A549 (cell line): ENCODE data around the gene CADM2. TPM values are rescaled to one million over a fixed set of nuclear protein-coding genes. Genes with fewer than 3 reads are reported as not detected.

Experiments used
- ATAC-seq, 2 experiments: fragments of 200-7000 bp in 1 of 2; fragments of >200 bp in 1 of 2; cut with Nextera tagmentation in 1 of 2; cut with Tn5 transposase in 1 of 2; 3 replicates each; pipeline versions ENCODE4 v1.8.0 to v1.9.1; 2018 to 2020; ENCODE audit warnings: mild to moderate bottlenecking in 1 of 2, moderate library complexity in 1 of 2
- CTCF ChIA-PET: fragments of 300-600 bp; sonication (Branson Sonifier 250); formaldehyde crosslinking; extraction: SDS; loops from one replicate; lab custom pipeline; 2021; ENCODE audit warnings: antibody characterized with exemption, inconsistent platforms; lab: Yijun Ruan, JAX
- POLR2A ChIA-PET: fragments of 350-600 bp; formaldehyde crosslinking; extraction: SDS; loops from one replicate; lab custom pipeline; 2021; ENCODE audit warnings: antibody characterized with exemption, inconsistent platforms; lab: Yijun Ruan, JAX
- DNase-seq, 2 experiments: peaks; one replicate each; pipeline versions ENCODE4 v3.0.0 to v3.0.0-alpha.2; 2011 to 2016; ENCODE audit warnings: low read depth in 1 of 2, low spot score in 1 of 2
- FAIRE-seq: peaks from 2 replicates; lab custom pipeline; 2011; peaks lifted over from hg19 to GRCh38; lab: Jason Lieb, UNC
- H3K27ac ChIP-seq, 2 experiments: fragments of >200 bp; sonication (Bioruptor Twin); formaldehyde crosslinking; 3 replicates each; pipeline ENCODE4 v1.5.1; 2016 to 2017
- H3K4me1 ChIP-seq: fragments of >200 bp; sonication (Bioruptor Twin); formaldehyde crosslinking; 3 replicates; pipeline ENCODE4 v1.6.1; 2016
- H3K4me2 ChIP-seq: fragments of >200 bp; sonication (Bioruptor Twin); formaldehyde crosslinking; 3 replicates; pipeline ENCODE4 v1.6.1; 2016
- H3K4me3 ChIP-seq: fragments of >200 bp; sonication (Bioruptor Twin); formaldehyde crosslinking; 3 replicates; pipeline ENCODE4 v1.5.1; 2016
- H3K9me3 ChIP-seq: fragments of >200 bp; sonication (Bioruptor Twin); formaldehyde crosslinking; 3 replicates; pipeline ENCODE4 v1.6.1; 2016
- ATOH8 ChIP-seq: fragments of 250-450 bp; sonication (Bioruptor Pico); IDR thresholded peaks from 2 replicates; pipeline ENCODE4 v1.5.0; 2020; ENCODE audit warnings: low read depth, mild to moderate bottlenecking, moderate library complexity
- BHLHE40 ChIP-seq: IDR thresholded peaks from 2 replicates; pipeline ENCODE4 v1.6.1; 2012; ENCODE audit warnings: low read depth, low read length, inconsistent platforms
- CBX2 ChIP-seq: fragments of 200-600 bp; sonication (generic); IDR thresholded peaks from 2 replicates; pipeline ENCODE4 v1.6.1; 2016; ENCODE audit warnings: low read depth, mild to moderate bottlenecking, borderline replicate concordance
- CBX8 ChIP-seq: fragments of 200-600 bp; sonication (generic); IDR thresholded peaks from 2 replicates; pipeline ENCODE4 v1.6.1; 2016
- CEBPB ChIP-seq, 2 experiments: fragments of >200 bp in 1 of 2; sonication (Bioruptor Twin) in 1 of 2; formaldehyde crosslinking in 1 of 2; IDR thresholded peaks; 2 replicates each; pipeline ENCODE4 v1.6.1; 2012 to 2016
- CHD2 ChIP-seq: fragments of 150-350 bp; IDR thresholded peaks from 2 replicates; pipeline ENCODE4 v1.6.1; 2014; ENCODE audit warnings: low read length; ENCODE audit not compliant: partially characterized antibody
- EHMT2 ChIP-seq: fragments of 200-600 bp; sonication (generic); IDR thresholded peaks from 2 replicates; pipeline ENCODE4 v1.6.1; 2016; ENCODE audit warnings: antibody characterized with exemption, low read depth, mild to moderate bottlenecking, moderate library complexity
- ELK1 ChIP-seq: fragments of 150-350 bp; IDR thresholded peaks from 2 replicates; pipeline ENCODE4 v1.6.1; 2014; ENCODE audit warnings: low read depth, mild to moderate bottlenecking, low read length
- FOSB ChIP-seq: fragments of 250-450 bp; sonication (Bioruptor Pico); IDR thresholded peaks from 2 replicates; pipeline ENCODE4 v1.5.0; 2020; ENCODE audit warnings: mild to moderate bottlenecking, moderate library complexity
- FOSL2 ChIP-seq, 2 experiments: fragments of 450-650 bp in 1 of 2; fragments of >200 bp in 1 of 2; sonication (Bioruptor Twin) in 1 of 2; formaldehyde crosslinking; IDR thresholded peaks; 2 replicates each; pipeline versions ENCODE4 v1.5.0 to v1.6.1; 2016 to 2020; ENCODE audit warnings: mild to moderate bottlenecking in 1 of 2, moderate library complexity in 1 of 2
- FOXS1 ChIP-seq: fragments of 250-450 bp; sonication (Bioruptor Pico); IDR thresholded peaks from 2 replicates; pipeline ENCODE4 v1.5.0; 2020; ENCODE audit warnings: mild to moderate bottlenecking, moderate library complexity
- HDAC2 ChIP-seq: fragments of 200-600 bp; sonication (generic); IDR thresholded peaks from 2 replicates; pipeline ENCODE4 v1.6.1; 2016
- HEYL ChIP-seq: fragments of 250-450 bp; sonication (Bioruptor Pico); IDR thresholded peaks from 2 replicates; pipeline ENCODE4 v1.8.0; 2021; ENCODE audit warnings: mild to moderate bottlenecking, moderate library complexity
- HOXB13 ChIP-seq: fragments of 250-450 bp; sonication (Bioruptor Pico); IDR thresholded peaks from 2 replicates; pipeline ENCODE4 v1.5.0; 2020; ENCODE audit warnings: low read depth, mild to moderate bottlenecking, moderate library complexity
- JUN ChIP-seq, 2 experiments: fragments of >200 bp; sonication (Bioruptor Twin); formaldehyde crosslinking; IDR thresholded peaks; 2 replicates in 1 of 2; 3 replicates in 1 of 2; pipeline ENCODE4 v1.6.1; 2016 to 2017
- JUNB ChIP-seq: fragments of >200 bp; sonication (Bioruptor Twin); formaldehyde crosslinking; IDR thresholded peaks from 2 replicates; pipeline ENCODE4 v1.6.1; 2016
- MAFK ChIP-seq: fragments of 450-650 bp; IDR thresholded peaks from 2 replicates; pipeline ENCODE4 v1.6.1; 2014; ENCODE audit not compliant: partially characterized antibody
- NR3C1 ChIP-seq: fragments of >200 bp; sonication (Bioruptor Twin); formaldehyde crosslinking; IDR thresholded peaks from 3 replicates; pipeline ENCODE4 v1.6.1; 2017
- PBX3 ChIP-seq: IDR thresholded peaks from 2 replicates; pipeline ENCODE4 v1.6.1; 2012
- PHF8 ChIP-seq: fragments of 200-600 bp; sonication (generic); IDR thresholded peaks from 2 replicates; pipeline ENCODE4 v1.6.1; 2016; ENCODE audit warnings: low read depth, mild to moderate bottlenecking, antibody characterized with exemption, moderate library complexity, borderline replicate concordance
- POLR2A ChIP-seq: IDR thresholded peaks from 2 replicates; pipeline ENCODE4 v1.6.1; 2012; ENCODE audit warnings: mild to moderate bottlenecking, low read length
- RAD21 ChIP-seq, 2 experiments: fragments of >200 bp in 1 of 2; sonication (Bioruptor Twin) in 1 of 2; formaldehyde crosslinking in 1 of 2; IDR thresholded peaks in 1 of 2; conservative IDR thresholded peaks in 1 of 2; 2 replicates in 1 of 2; 3 replicates in 1 of 2; pipeline ENCODE4 v1.6.1; 2012 to 2018; ENCODE audit warnings: inconsistent platforms in 1 of 2
- RARB ChIP-seq: fragments of 250-450 bp; sonication (Bioruptor Pico); IDR thresholded peaks from 2 replicates; pipeline ENCODE4 v1.8.0; 2021; ENCODE audit warnings: mild to moderate bottlenecking, moderate library complexity
- RCOR1 ChIP-seq: fragments of 150-350 bp; IDR thresholded peaks from 2 replicates; pipeline ENCODE4 v1.6.1; 2014; ENCODE audit warnings: antibody characterized with exemption, low read length, low read depth
- RNF2 ChIP-seq: fragments of 200-600 bp; sonication (generic); IDR thresholded peaks from 2 replicates; pipeline ENCODE4 v1.6.1; 2016; ENCODE audit warnings: low read depth, mild to moderate bottlenecking, antibody characterized with exemption, moderate library complexity, borderline replicate concordance
- TFCP2L1 ChIP-seq: fragments of 250-450 bp; sonication (Bioruptor Pico); IDR thresholded peaks from 2 replicates; pipeline ENCODE4 v1.5.0; 2021; ENCODE audit warnings: mild to moderate bottlenecking
- ZC3H11A ChIP-seq: fragments of 450-650 bp; IDR thresholded peaks from 2 replicates; pipeline ENCODE4 v1.6.1; 2014; ENCODE audit warnings: antibody characterized with exemption, mild to moderate bottlenecking
- ZFP36 ChIP-seq: fragments of 450-650 bp; IDR thresholded peaks from 2 replicates; pipeline ENCODE4 v1.6.1; 2014; ENCODE audit warnings: borderline replicate concordance; ENCODE audit not compliant: partially characterized antibody
- ZSCAN20 ChIP-seq: fragments of 250-450 bp; sonication (Bioruptor Pico); IDR thresholded peaks from 2 replicates; pipeline ENCODE4 v1.8.0; 2022; ENCODE audit warnings: mild to moderate bottlenecking, moderate library complexity
- WGBS: methylation state at CpG from one replicate; pipeline ENCODE4 v1.1.6; 2017; ENCODE audit errors: missing lambda C conversion rate; 5-methylcytosine and 5-hydroxymethylcytosine counted together
- polyA plus RNA-seq, 4 experiments: library from polyadenylated mRNA; depleted of rRNA in 3 of 4; stranded (reverse); fragments of >200 nt; fragmentation: RNase III in 1 of 4; extraction: RNeasy Plus Mini Kit Qiagen cat#74134 plus additional on column Dnase treatment in 1 of 4; gene quantifications; 2 replicates in 3 of 4; 3 replicates in 1 of 4; pipeline ENCODE4 v1.2.3, GENCODE V29; 2011 to 2017

The CADM2 gene
- polyA plus RNA-seq, 2 of the 4 experiments (the other 2 are of a cell fraction) = 0.05 to 0.71 TPM

GRCh38 chr3:85781806-85782205 is 823.0 kb downstream of the CADM2 start (continued):
- TF ChIP-seq ELK1 = no peak
- TF ChIP-seq PBX3 = no peak
- no peak for TF ChIP-seq HOXB13 (CRISPR knock-in tag)

DNA sequence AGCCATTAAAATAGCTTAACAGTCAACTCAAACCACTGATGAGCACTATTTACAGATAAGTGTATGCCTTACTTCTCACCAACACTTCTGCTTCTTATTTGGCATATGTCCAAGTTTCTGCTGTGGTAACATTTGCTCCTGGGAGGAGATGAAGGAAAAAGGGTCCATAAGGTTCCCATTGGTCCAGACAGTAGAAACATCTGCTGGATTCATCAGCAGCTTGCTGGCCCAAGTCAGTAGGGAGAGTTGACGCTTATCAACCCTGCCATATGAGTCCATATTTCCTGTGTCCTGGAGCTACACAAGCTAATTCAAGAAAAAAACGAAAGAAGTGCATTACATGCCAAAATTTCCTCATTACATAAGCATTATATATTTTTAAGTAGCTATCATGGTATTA is 824.5 kb downstream of the CADM2 start:
- FAIRE-seq = no peak
- TF ChIP-seq HEYL = no peak
- no peak for TF ChIP-seq MAFK
- TF ChIP-seq EHMT2 = no peak
- no peak for TF ChIP-seq ZFP36
- TF ChIP-seq PBX3 = no peak
- TF ChIP-seq RNF2 = no peak
- no peak for TF ChIP-seq ATOH8 (CRISPR knock-in tag)
- TF ChIP-seq POLR2A = no peak
- TF ChIP-seq BHLHE40 = no peak
- no peak for TF ChIP-seq ZSCAN20 (CRISPR knock-in tag)
- TF ChIP-seq JUN (IDR thresholded peaks at IDR 0.05) = no peak
- no peak for TF ChIP-seq TFCP2L1 (CRISPR knock-in tag)
- TF ChIP-seq FOSL2 (IDR thresholded peaks at IDR 0.05) = no peak
- no peak for TF ChIP-seq FOSL2 (CRISPR knock-in tag; IDR thresholded peaks at IDR 0.05)
- TF ChIP-seq FOSB (CRISPR knock-in tag) = no peak
- no peak for TF ChIP-seq JUNB
- TF ChIP-seq FOXS1 (CRISPR knock-in tag) = no peak
- TF ChIP-seq CEBPB (IDR thresholded peaks at IDR 0.05) = no peak
- TF ChIP-seq CHD2 = no peak
- TF ChIP-seq PHF8 = no peak
- TF ChIP-seq, all 56 proteins: peak for 0
- H3K4me2 ChIP-seq = no peak overlapping the region
- POLR2A ChIA-PET = no interaction called here
- H3K4me1 ChIP-seq = no peaks in the 10 kb centered on the region
- 43% methylated on average over 2 of the region's 2 CpGs for WGBS
- CTCF ChIA-PET = no interaction called here
- H3K27ac ChIP-seq = no peak overlapping the region
- no peaks in the 10 kb centered on the region for H3K9me3 ChIP-seq
- ATAC-seq = no peak
- DNase-seq = no peak
- H3K4me3 ChIP-seq = no peak overlapping the region

DNA sequence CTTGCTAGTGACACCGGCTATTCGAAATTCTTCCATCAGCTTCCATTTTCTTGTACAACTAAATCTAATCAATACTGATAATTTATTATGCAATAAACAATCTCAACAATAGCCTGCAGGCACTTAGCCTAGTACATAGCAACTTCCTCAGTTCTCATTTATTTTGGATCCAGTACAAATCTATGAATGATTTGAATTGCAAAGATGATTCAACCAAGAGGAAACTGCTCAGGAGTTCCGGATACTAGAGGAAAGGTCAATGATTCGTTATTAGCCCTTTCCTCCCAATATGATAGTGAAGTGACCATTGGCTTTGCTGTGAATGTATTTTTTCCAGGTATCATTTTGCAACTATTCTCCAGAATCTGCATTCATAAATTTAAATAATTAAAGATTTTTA is 827.0 kb downstream of the CADM2 start:
- DNase-seq (no peak), ATAC-seq (no peak), FAIRE-seq (no peak)
- WGBS = 42% methylated on average over 4 of the region's 4 CpGs
- TF ChIP-seq CBX8 (no peak), NR3C1 (no peak), TFCP2L1 (CRISPR knock-in tag) (no peak), CBX2 (no peak), ZC3H11A (no peak), RCOR1 (no peak), HDAC2 (no peak), HOXB13 (CRISPR knock-in tag) (no peak), MAFK (no peak), JUN (IDR thresholded peaks at IDR 0.05) (no peak), POLR2A (no peak), RAD21 (conservative IDR thresholded peaks at IDR 0.05 in 1 of 2, IDR thresholded peaks at IDR 0.05 in 1 of 2) (no peak), ELK1 (no peak), RARB (CRISPR knock-in tag) (no peak)
- H3K27ac ChIP-seq = no peak overlapping the region
- H3K4me2 ChIP-seq = no peak overlapping the region
- no peaks in the 10 kb centered on the region for H3K4me1 ChIP-seq
- no peaks in the 10 kb centered on the region for H3K9me3 ChIP-seq
- H3K4me3 ChIP-seq = no peak overlapping the region
- ChIA-PET POLR2A (no interaction called here), CTCF (no interaction called here)
